Testis (tissue), 2 donors: ENCODE data around the gene COL11A1.

ENCODE experiments used
- CTCF ChIP-seq, 3 experiments: fragments of 450-650 bp in 2 of 3; fragments of 200-600 bp in 1 of 3; sonication (generic) in 1 of 3; IDR thresholded peaks; one replicate each; pipeline ENCODE4 v1.5.1; 2016 to 2019; ENCODE audit warnings: antibody characterized with exemption in 3 of 3, mild to moderate bottlenecking in 2 of 3, moderate library complexity in 1 of 3
- POLR2A ChIP-seq: fragments of 450-650 bp; IDR thresholded peaks from one replicate; pipeline ENCODE4 v1.6.1; 2017; ENCODE audit warnings: antibody characterized with exemption, mild to moderate bottlenecking, moderate library complexity

DNA sequence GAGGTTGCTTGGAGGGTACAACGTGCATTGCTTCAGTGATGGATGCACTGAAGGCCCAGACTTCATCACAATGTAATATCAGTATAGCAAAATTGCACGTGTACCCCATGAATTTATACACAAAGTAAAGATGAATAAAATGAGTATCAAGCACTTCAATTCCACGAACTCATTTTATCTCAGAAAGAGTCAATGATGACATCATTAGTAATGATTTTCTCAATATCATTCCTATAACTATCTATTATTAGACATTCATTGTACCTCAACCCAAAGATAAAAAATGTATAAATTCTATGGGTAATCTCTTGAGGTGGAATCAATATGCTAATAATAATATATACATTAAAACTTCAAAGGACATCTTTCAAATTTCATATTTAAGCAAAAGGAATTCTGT is 208.4 kb downstream of the COL11A1 start:
- no peak for TF ChIP-seq POLR2A
- TF ChIP-seq CTCF (IDR thresholded peaks at IDR 0.05) = no peak
